WTC11 (cell line): ENCODE results near the gene LLGL1.

ENCODE experiments used
- ATF6 ChIP-seq: sonication (generic); formaldehyde crosslinking; IDR thresholded peaks from 2 replicates; pipeline ENCODE4 v1.8.1; 2023; ENCODE audit warnings: mild to moderate bottlenecking, missing genetic modification reagents
- CREB1 ChIP-seq: sonication (generic); formaldehyde crosslinking; IDR thresholded peaks from 2 replicates; pipeline ENCODE4 v1.8.0; 2023; ENCODE audit warnings: mild to moderate bottlenecking, missing genetic modification reagents
- CREM ChIP-seq: sonication (generic); formaldehyde crosslinking; IDR thresholded peaks from 2 replicates; pipeline ENCODE4 v1.8.1; 2022; ENCODE audit warnings: mild to moderate bottlenecking, missing genetic modification reagents, moderate library complexity
- ELF4 ChIP-seq: sonication (generic); formaldehyde crosslinking; IDR thresholded peaks from 2 replicates; pipeline ENCODE4 v1.8.1; 2022; ENCODE audit warnings: low read depth, mild to moderate bottlenecking, moderate library complexity, missing genetic modification reagents
- ETV6 ChIP-seq: sonication (generic); formaldehyde crosslinking; IDR thresholded peaks from 2 replicates; pipeline ENCODE4 v1.8.1; 2022; ENCODE audit warnings: mild to moderate bottlenecking, missing genetic modification reagents
- TF ChIP-seq, protein P1 (sequence below): fragments of 200-600 bp; IDR thresholded peaks from 2 replicates; pipeline ENCODE4 v1.8.0; 2022; ENCODE audit warnings: antibody characterized with exemption

DNA sequence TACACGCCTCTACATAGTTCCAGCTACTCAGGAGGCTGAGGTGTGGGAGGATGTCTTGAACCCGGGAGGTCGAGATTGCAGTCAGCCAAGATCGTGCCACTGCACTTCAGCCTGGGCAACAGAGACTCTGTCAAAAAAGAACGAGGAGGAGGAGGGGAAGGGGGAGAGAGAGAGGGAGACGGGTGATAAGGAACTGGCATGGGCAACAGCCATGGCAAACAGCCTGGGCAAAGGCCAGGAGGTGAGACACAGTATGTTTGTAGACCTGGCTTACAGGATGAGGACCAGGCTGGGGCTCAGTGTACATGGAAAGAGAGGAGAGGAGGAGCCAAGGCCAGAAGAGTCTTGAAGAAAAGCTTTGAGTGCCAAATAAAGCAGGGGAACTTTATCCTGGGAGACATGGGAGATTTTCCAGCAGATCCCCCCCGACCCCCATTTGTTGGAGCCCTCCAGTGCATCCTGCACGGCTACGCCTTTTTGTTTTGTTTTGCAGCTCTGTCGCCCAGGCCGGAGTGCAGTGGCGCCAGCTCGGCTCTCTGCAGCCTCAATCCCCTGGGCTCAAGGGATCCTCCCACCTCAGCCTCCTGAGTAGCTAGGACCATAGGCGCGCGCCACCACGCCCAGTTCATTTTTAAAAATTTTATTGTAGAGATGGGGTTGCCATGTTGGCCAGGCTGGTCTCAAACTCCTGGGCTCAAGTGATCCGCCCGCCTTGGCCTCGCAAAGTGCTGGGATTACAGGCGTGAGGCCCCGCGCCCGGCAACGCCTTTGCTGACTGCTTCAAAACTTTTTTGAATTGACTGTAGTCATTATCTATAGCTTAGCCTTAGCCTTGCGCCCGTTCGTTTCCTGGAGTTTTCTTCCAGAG is 43.1 kb upstream of the LLGL1 start:
- TF ChIP-seq ELF4 (CRISPR knock-in tag) (no peak), CREB1 (CRISPR knock-in tag) (no peak), CREM (CRISPR knock-in tag) (no peak), ETV6 (CRISPR knock-in tag) (no peak), ATF6 (CRISPR knock-in tag) (no peak)
- TF ChIP-seq, protein P1, sequence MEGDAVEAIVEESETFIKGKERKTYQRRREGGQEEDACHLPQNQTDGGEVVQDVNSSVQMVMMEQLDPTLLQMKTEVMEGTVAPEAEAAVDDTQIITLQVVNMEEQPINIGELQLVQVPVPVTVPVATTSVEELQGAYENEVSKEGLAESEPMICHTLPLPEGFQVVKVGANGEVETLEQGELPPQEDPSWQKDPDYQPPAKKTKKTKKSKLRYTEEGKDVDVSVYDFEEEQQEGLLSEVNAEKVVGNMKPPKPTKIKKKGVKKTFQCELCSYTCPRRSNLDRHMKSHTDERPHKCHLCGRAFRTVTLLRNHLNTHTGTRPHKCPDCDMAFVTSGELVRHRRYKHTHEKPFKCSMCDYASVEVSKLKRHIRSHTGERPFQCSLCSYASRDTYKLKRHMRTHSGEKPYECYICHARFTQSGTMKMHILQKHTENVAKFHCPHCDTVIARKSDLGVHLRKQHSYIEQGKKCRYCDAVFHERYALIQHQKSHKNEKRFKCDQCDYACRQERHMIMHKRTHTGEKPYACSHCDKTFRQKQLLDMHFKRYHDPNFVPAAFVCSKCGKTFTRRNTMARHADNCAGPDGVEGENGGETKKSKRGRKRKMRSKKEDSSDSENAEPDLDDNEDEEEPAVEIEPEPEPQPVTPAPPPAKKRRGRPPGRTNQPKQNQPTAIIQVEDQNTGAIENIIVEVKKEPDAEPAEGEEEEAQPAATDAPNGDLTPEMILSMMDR, result no peak
